Measurements from ENCODE around the gene ODAM. TPM values are rescaled to one million over a fixed set of nuclear protein-coding genes. Genes with fewer than 3 reads are reported as not detected.

The ODAM gene
- total and polyA plus RNA-seq, 2 of the 8 experiments (the other 6 are each of a cell fraction or from before 2014, with no cell fraction given) = 0.21 TPM; not detected in 1

DNA sequence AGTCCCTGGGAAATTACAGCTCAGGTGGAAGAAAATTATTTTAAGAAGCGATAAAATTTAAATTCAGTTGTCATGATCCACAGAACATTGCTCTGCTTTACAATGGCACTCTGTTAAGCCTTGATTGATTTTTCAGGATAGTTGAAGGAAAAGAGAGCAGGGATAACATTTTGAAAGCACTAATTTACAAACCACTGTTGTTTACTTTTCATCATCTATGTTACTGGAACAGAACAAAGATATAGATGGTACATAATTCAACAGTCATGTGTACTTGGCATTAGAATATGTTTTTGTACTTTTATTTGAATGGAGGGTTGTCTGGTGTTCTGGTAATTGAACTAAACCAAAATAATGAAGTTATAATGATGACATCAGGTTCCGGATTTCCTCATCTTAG, 2.6 kb upstream of the ODAM start:
- no peak overlapping the region for H2BK120ac ChIP-seq (replicated peaks; ENCODE audit: low read depth, low read length)
- H4K91ac ChIP-seq (replicated peaks; ENCODE audit: insufficient read length, low read length) = no peak overlapping the region
- H3K9ac ChIP-seq (replicated peaks in 1 of 4; ENCODE audit: extremely low read depth in 1 of 4, low read depth in 3 of 4, low read length in 3 of 4) = no peak overlapping the region
- POLR2A ChIA-PET (ENCODE audit: partially characterized antibody) = no interaction called here
- no peak overlapping the region for H3K56ac ChIP-seq (replicated peaks; ENCODE audit: insufficient read length, low read depth, low read length)
- H4K5ac ChIP-seq (ENCODE audit: insufficient read length, low read depth, low read length) = no peak overlapping the region
- H2BK12ac ChIP-seq (ENCODE audit: low read depth, low read length) = no peak overlapping the region
- H3K4me3 ChIP-seq (ENCODE audit: extremely low read depth in 1 of 4, insufficient read depth in 2 of 4, low read depth in 3 of 4, low read length in 4 of 4) = no peak overlapping the region
- H3K18ac ChIP-seq (ENCODE audit: extremely low read depth, low read length) = no peak overlapping the region
- no peak overlapping the region for H2AK5ac ChIP-seq (ENCODE audit: low read depth, low read length)
- TF ChIP-seq HDAC6 (IDR thresholded peaks at IDR 0.05; ENCODE audit: low read depth, low read length) (no peak), SIN3A (conservative IDR thresholded peaks at IDR 0.05 in 1 of 2, IDR thresholded peaks at IDR 0.05 in 1 of 2; ENCODE audit: low read depth in 1 of 2, low read length in 2 of 2) (no peak)
- 95% methylated on average over 2 of the region's 2 CpGs; no CpG with 5 or more reads in 1 of the 2 experiments for WGBS, 2 experiments (ENCODE audit: extremely low coverage in 1 of 2, insufficient coverage in 1 of 2, insufficient read length in 1 of 2, insufficient replicate concordance in 2 of 2, low coverage in 1 of 2, low lambda C conversion rate in 2 of 2, missing lambda C conversion rate in 1 of 2)
- no peaks in the 10 kb centered on the region for H3K9me3 ChIP-seq (ENCODE audit: insufficient read depth in 2 of 2, low read depth in 1 of 2, low read length in 1 of 2)
- CTCF ChIA-PET (ENCODE audit: partially characterized antibody) = interaction anchor here (0.6 to 2.2 kb wide), 2 partner anchors 9 kb away, joined by 5 to 11 read pairs; no protein-coding TSS in a partner anchor
- H4K8ac ChIP-seq (ENCODE audit: extremely low read depth, insufficient read depth, low read length) = no peak overlapping the region
- no peak overlapping the region for H2BK15ac ChIP-seq (ENCODE audit: low read length)
- no peaks in the 10 kb centered on the region for H3K23me2 ChIP-seq (ENCODE audit: low read depth, low read length)
- no peak overlapping the region for H3K23ac ChIP-seq (ENCODE audit: insufficient read length)
- H3K27me3 ChIP-seq (replicated peaks in 1 of 4; ENCODE audit: control insufficient read depth in 3 of 4, extremely low read depth in 1 of 4, insufficient read depth in 3 of 4, low read length in 3 of 4) = no peaks in the 10 kb centered on the region
- no peak overlapping the region for H3K14ac ChIP-seq (ENCODE audit: insufficient read length)
- no peaks in the 10 kb centered on the region for H3K36me3 ChIP-seq (ENCODE audit: control insufficient read depth in 2 of 4, insufficient read depth in 4 of 4, low read length in 3 of 4)
- no peaks in the 10 kb centered on the region for H3K79me1 ChIP-seq (ENCODE audit: low read depth, low read length)
- H2AFZ ChIP-seq (ENCODE audit: low read length) = no peak overlapping the region
- no peaks in the 10 kb centered on the region for H4K20me1 ChIP-seq (replicated peaks in 1 of 2; ENCODE audit: control insufficient read depth in 1 of 2, insufficient read depth in 2 of 2, low read length in 2 of 2)
- FAIRE-seq (no peak), DNase-seq (ENCODE audit: low read depth in 1 of 2, low spot score in 2 of 2) (no peak)
- no peak overlapping the region for H3K27ac ChIP-seq (ENCODE audit: low read depth, low read length)
- H2BK5ac ChIP-seq (ENCODE audit: low read depth, low read length) = no peak overlapping the region
- no peak overlapping the region for H3K4me2 ChIP-seq (ENCODE audit: insufficient read depth in 1 of 2, low read depth in 2 of 2, low read length in 2 of 2)
- H3K4me1 ChIP-seq (replicated peaks in 1 of 4; ENCODE audit: control insufficient read depth in 3 of 4, insufficient read depth in 4 of 4, low read length in 3 of 4) = no peaks in the 10 kb centered on the region
- no peak overlapping the region for H2BK20ac ChIP-seq (ENCODE audit: low read length)
- H3K79me2 ChIP-seq (ENCODE audit: control insufficient read depth in 1 of 2, insufficient read depth in 2 of 2, low read length in 2 of 2) = no peaks in the 10 kb centered on the region
- H3K4ac ChIP-seq (replicated peaks; ENCODE audit: insufficient read length, low read depth, low read length) = no peak overlapping the region
